GM20431 (cell line): ENCODE results near the gene ATG2A.

ENCODE experiments used
- in situ Hi-C: fragments of 300-500 bp; cut with MseI, MboI; formaldehyde crosslinking; loops from one replicate; pipeline ENCODE4 v1.15.0; 2020; ENCODE audit warnings: low sequenced_read_pairs; ENCODE audit not compliant: unreplicated experiment

The ATG2A gene

GRCh38 chr11:64845776-64846129 lies 71.3 kb downstream of the ATG2A start:
- in situ Hi-C loops = loop anchor here (10.0 kb wide), 1 partner anchor 49 kb away; no protein-coding TSS in a partner anchor

GRCh38 chr11:64845129-64845775 lies 71.8 kb downstream of the ATG2A start:
- in situ Hi-C loops = loop anchor here (10.0 kb wide), 1 partner anchor 50 kb away; no protein-coding TSS in a partner anchor
